GM18868 (cell line): Measurements from ENCODE around the gene SH3RF1.
"Not testable (repeated sequence)": the region's sequence is repeated elsewhere in the genome, so short reads cannot be mapped to it uniquely, and the experiment has no call there.

Experiments
- ATAC-seq: cut with Tn5 transposase; IDR thresholded peaks from one replicate; pipeline ENCODE4 v1.9.1; 2021; ENCODE audit warnings: mild to moderate bottlenecking, moderate library complexity; ENCODE audit not compliant: unreplicated experiment

Gene SH3RF1

DNA sequence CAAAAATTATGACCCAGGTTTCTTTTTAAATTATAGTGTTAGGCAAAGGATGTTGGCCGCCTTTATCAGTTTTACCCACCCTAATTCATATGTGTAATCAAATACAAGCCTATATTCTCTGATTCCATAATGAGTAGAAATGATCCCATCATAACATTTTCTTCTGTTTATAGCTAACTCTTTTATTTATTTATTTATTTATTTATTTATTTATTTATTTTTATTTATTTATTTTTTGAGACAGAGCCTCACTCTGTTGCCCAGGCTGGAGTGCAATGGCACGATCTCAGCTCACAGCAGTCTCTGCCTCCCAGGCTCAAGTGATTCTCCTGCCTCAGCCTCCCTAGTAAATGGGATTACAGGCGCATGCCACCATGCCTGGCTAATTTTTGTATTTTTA lies 7.1 kb upstream of the SH3RF1 start:
- not testable (repeated sequence) for ATAC-seq

DNA sequence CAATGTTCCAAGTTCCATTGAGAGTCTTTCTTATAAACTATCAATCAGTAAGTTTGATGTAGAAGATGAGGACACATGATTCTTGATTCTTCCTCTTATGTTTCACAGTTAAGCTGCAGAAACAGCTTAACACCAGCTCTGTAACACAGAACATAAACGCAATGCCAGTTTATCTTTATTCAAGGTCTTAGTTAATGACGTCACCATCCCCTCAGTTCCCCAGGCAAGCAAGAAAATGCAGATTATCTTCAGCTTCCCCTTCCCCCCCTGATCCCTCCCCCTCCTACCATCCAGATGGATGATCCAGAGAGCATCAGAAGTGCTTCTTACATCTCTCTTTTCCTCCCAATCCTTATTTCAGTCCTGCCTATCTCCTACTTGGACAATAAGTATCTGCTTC lies 4.4 kb upstream of the SH3RF1 start:
- ATAC-seq: no peak

DNA sequence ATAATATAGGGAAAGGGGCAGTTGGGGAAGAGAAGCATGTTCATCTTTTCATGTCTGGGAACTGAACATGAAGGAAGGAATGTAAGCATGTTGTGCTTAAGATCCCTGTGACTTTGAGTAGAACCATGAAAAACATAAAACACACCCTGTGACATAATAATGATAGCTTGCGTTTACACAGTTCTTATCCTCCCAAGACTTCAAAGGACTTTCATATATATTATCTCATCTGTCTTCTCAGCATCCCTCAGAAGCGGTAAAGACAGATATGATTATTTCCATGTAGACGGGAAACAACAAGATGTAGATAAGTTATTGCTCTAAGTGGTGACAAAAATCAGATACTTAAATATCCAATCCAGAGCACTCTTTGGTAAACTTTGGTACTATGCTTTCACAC lies 3.3 kb upstream of the SH3RF1 start:
- ATAC-seq: no peak

DNA sequence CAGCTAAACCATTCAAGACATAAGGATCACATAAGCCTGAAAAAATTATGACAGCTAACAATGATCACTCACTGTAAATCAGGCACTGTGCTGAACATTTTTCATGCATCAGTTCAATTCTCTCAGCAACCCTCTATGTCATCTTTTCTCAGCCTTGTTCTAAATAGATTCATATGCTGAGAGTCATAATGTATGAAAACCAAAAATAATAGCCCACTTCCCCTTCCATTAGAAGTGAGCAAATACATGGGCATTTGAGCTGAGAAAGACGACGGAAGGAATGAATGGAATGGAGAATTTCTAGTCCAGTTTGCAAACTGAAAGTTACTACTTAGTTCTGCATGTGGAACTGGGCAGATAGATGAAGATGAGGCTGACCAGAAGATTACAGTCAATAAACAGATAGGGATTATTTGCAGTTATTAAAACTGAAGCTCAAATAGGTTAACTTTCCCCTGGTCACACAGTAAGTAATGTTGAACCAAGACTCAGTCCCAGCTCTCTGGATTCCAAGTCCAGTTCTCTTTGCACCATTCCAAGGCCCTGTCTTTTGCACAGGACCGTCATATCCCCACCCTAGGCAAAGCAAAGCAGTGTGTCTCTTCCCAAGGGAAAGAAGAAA lies 1.6 kb upstream of the SH3RF1 start:
- peak; percentile 41 for ATAC-seq

DNA sequence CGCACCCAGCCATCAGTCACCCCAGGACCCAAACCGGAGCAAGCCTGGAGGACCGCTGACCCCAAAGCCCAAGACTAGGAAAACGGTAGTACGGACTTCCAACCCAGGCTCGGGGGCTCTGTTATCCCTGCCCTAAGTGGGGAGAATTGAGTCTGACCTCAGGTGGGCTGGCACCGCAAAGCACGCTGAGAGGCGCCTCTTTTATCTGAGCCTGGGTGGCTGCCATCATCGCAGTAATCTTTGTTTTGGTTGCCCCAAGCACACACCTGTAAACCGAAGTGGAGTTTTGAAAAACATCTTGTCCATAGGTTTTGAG lies 894 bp upstream of the SH3RF1 start:
- peak; percentile 3 for ATAC-seq

DNA sequence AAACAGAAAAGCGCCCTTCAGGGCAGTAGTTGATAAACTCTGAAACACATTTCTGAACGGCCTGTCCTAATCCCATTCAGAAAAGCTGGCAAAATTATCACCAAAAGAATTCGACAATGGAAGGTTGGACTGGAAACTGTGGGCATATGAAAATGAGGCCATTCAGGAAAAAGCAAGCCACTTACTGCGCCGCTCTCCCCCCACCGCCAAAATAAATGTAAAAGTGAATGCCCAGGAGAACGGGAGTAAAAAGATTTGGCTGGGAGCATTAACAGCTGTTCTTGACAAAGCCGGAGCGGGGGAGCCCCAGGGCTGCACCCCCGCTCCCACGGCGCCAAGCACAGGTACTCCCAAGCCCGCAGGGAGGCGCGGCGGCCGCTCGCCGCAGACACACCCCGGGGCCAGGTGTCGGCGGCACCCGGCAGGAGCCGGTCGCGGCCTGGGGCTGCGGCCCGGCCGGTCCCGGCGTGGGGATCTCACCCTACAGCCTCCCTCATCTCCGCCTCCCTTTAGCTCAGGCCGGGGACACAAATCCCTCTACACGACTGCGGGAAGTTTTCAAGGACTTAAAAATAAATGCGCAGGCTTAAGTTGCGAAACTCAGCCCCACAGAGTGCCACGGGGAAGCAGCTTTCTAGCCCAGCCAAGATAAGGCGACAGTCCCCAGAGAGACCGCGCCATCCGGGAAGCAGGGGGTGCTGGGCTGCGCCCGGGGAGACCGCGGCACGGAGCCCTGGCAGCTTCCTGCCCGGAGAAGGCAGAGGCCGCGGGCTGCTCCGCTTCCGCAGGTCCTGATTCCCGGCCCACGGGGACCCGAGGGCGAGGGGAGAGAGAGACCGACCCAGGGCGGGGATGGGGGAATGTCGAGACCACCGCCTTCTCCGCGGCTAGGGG lies 593 bp downstream of the SH3RF1 start:
- ATAC-seq: peak; percentile 39

DNA sequence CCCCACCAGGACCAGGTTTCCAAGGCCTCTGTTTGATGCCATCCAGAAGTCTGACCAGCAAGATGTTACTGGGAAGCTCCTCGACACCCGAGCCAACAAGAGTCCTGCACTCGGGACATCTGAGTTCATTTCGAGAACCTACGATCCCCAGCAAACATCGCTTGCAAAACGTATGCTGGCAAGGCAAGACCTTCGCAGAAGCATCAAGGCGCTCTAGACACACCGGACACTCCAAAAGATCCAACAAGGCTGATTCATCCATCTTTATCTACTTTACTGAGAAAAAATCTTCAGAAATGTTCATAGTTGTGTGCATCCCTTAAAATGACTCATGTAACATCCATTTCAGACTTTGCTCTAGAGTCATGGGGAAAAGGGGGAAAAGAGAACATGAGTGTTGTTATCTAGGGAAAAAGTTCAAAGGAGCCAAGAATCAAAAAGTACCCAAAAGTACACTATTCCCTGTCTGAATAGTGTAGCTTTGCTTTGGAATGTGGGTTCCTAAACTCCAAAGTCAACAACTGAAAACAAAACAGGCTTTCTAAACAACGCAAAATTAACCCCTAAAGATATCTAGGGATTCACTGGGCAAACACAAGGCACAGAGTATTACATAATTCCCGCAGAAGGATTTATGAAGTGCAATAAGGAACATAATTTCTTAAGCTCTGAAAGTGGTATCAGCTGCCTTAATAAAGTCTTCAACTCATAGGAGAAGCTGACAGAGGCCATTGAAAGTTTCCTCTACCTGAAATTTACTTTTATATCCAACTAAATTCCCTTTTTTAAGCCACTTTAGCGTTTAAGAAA lies 1.6 kb downstream of the SH3RF1 start:
- ATAC-seq: no peak

DNA sequence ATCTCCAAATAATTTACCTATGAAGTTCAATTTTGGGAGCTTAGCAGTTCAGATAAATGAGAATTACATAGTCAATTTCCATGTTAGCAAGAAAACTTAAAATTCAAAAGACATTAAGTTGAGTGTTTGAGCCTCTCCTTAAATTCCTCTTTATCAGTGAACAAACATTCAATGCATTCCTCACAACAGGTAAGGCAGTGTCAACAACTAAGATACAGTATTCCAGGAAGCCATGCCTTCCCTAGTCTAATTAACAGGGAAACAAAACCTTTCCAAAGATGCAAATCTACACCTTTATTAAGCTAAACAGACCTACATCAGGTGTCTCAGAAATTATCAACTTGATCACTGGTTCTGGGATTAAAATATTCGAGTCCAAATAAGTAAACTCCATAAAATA lies 3.7 kb downstream of the SH3RF1 start:
- no peak for ATAC-seq

DNA sequence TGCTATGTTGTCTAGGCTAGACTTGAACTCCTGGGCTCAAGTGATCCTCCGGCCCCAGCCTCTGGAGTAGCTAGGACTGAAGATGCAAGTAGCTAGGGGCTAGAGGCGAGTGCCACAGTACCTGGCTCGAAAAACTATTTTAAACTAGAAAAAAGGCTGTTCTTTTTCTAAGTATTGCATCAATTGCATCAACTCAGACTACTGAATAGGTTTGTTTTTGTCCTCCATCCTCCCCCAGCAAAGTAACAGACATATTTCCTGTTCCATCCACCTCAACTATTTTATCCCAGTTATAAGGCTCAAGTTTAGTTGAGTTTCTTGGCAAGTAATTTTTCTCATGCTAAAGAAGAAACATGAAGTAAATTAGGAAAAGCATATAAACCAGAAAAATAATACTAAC lies 4.1 kb downstream of the SH3RF1 start:
- no peak for ATAC-seq

DNA sequence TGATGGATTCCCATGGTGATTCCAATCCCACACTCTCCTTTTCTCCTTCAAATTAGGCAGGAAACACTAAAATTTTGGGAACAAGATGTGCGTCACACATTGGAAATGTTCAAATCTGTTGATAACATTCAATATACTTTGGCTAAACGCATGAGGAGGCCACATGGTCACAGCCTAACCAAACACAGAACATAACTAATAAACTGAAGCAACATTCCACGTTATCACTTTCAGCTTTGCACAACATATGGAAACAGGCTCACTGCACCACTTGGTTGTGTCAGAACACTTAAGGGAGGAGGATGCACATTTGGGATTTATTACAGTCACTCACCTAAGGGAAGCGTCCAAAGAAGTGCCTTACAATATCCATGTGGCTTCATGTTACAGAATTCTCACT lies 4.7 kb downstream of the SH3RF1 start:
- no peak for ATAC-seq

DNA sequence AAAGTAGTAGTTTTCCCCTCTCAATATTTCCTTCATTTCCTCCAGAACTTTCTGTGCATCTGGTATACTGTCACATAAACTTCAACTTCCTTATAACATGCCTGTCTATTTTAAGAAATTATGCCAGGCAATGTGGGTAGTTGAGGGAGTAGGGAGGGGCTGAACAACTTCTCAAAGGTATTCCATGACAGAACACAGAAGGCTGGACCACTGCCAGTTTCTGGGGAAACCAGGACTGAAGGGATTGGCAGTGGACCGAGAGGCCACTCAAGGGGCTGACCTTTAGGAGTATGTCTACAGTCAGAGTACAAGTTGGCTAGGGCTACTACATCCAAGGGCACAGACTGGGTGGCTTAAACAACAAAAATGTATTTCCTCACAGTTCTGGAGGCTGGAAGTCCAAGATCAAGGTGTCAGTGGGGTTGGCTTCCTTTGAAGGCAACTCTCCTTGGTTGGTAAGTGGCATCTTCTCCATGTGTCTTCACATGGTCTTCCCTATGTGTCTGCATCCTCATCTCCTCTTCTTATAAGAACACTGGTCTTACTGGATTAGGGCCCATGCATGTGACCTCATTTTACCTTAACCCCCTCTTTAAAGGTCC lies 6.9 kb downstream of the SH3RF1 start:
- no peak for ATAC-seq

DNA sequence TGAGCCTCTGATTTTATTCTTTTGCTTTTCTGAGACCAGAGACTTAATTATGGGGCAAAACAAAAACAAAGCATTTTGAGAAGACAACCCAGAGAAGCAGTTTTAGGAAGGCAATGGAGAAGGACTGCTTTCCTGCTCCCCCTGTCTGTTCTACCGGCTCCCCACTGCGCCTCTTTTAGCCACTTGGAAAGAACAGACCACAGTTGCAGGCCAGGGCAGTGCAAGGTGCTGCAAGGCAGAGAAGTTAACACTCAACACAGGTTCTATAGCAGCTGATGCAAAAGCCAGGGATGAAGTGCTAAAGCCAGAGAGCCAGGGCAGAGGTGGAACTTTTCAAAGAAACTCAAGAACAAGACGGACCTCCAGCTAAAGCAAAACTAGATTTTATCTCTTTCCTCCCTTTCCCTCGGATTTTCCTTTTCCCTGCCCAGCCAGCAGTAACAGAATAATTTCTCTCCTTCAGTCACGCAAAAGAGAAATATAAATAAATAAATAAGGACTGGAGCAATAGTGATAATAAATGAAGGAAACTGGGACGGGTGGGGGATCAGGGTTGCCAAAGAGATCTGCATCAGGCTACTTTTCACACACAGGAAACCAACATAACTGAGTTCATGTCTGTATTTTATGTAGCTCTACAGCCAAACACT lies 10.4 kb downstream of the SH3RF1 start:
- no peak for ATAC-seq

DNA sequence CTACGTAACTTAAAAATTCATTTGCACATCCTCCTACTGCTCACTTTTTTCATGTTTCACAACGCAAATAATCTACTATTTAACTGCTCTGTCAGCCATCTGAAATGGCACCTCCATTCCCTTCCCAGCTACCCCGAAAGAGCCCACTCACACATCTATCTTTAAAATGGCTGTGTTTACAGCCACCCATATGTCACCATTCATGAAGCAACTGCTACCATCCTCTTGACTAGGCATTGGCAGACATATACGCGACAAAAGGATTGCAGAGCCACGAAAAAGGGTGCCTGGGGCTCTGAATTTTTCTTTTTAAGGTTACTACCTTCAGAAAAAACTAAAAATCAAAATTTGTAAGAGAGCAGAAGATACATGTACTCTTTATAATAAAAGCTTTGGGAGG lies 11.5 kb downstream of the SH3RF1 start:
- ATAC-seq: no peak

DNA sequence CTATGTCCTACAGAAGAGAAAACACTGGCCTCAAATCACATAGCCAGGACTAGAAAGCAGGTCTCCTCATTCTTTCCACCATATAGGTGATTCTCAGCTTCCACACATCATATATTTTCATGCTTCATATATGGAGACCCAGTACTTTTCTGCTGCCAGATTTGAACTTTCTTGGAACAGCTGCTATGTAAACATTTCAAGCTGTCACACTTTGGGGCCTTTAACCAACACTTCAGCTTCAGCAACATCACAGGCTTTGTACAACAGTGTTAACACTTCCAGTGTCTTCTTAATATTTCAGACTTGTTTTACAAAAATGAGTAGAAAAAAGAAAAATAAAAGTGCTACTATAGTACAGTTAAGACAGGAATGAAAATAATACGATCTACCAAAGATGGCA lies 12.6 kb downstream of the SH3RF1 start:
- ATAC-seq: no peak

DNA sequence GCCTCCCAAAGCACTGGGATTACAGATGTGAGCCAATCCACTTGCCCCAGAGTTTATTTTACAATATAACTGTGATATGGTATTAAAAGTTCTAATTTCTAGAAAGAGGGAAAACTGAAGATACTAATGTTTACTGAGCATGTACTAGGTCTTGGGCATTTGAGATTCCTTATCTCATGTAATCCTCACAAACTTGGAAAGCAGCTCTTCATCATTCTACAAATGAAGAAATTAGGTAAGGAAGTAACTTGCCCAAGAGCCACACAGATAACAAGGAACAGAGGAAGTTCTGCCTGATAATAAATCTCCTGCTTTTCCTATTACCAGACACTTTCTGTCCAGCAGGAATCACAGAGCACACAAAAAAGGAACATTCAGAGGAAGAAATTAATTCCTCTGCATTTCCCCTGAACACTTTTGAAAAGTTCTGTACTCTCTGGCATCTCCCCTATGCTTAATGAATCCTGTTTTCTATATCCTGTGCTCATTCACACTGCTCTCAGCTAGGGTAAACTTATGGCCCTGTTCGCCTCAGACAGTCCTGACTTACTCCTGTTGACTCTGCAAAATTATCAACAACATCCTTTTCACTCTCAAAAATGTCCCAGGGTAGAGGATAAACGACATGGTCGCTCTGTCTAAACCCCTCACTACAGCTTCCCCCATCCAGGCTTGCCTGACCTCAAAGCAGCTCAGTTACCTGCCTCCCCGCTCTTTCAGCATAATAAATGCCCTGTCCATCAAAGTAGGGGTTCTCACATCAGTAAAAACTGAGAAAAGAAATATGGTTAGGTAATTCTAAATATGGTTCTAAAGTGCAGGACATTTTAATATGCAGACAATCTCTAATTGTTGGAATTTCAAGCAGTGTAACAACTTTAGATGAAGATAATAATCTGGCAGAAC lies 13.6 kb downstream of the SH3RF1 start:
- ATAC-seq: no peak

DNA sequence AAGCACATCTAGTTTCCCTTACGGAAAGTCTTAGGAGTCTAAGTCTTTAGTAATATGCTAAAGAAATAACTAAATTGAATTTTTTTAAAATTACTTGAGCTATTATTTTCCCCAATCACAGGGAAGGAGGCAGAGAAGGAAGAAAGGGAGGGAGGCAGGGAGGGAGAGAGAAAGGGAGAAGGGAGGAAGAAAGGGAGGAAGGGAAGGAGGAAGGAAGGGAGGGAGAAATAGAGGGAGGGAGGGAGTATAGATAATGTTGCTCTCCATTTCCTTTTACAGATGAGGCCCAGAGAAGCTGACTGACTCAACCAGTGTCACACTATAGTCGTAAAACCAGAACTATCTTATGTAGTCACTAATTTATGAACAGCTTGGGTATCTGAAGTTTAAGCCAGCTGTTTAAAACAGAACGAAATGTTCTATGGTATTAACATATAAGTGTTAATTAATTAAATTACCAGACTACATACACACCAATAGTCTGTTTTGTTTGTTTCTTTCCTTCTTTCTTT lies 14.6 kb downstream of the SH3RF1 start:
- no peak for ATAC-seq

DNA sequence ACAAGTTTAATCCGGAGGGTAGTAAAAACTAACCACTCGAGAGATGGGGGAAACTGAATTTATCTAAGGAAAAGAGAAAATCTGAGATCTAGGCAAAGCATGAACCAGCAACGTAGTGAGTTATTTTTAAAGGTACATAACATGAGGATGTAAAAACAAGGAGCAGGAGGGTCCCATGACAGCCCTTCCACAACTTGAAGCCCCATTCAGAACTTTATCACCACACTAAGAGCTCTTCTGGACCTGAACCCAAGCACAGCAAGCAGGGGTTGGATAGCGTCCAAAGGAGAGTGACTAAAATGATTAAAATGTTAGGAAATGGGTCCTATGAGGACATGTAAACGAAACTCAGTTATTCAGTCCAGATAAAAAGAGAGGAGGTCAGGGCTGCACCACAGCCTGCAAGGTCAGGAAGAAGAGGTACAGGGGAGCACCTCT lies 16.2 kb downstream of the SH3RF1 start:
- ATAC-seq: no peak

DNA sequence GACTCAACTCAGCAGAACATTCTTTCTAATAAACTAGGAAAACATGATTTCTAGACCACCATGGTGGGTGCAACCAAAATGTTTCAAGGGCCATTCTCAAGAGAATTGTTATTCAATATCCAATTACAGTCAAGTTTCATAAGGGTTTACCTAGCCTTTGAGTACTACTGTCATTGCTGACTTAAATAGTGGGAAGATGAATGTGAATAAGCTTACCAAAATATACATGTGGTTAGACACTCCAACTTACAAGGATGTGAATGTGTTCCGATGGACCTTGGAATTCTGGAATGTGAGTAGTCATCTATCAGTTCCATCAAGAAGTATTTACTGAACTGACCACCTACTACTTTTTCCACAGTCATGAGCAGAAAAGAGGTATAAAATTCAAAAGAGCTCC lies 16.9 kb downstream of the SH3RF1 start:
- no peak for ATAC-seq

DNA sequence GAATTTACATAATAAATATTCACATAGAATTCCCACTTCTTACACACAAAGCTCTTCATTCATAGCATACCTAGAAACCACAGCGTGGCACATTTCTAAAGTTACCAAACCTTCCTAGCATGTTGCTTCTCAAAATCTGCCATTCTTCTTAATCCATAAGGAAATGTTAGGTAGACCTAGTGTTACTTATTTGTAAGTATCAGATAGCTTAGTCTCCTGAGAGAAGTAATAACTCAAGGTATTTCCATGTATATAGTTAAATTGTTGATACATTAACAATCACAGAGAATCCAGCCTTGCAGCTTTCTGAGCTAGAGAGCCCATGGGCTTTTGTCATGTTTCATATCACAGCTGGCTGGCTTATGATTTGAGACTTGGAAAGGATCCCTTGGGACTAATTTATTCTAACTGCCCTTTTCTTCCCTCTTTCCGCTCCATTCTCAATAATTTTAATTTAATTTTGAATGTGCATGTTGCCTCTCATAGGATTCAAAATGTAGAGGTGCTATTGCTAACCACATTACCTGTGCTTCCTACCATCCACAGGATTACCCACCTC lies 17.6 kb downstream of the SH3RF1 start:
- ATAC-seq: no peak
